GM04503 (cell line): Measurements from ENCODE around the gene TOM1.

ENCODE experiments used
- DNase-seq: peaks from one replicate; pipeline ENCODE4 v3.0.0-alpha.2; 2012; ENCODE audit warnings: low read depth

TOM1 gene

GRCh38 chr22:35345808-35346505 is 46.3 kb downstream of the TOM1 start:
- DNase-seq = no peak

GRCh38 chr22:35346596-35347220 is 47.0 kb downstream of the TOM1 start:
- no peak for DNase-seq

- no peak for DNase-seq
These were observed 47.8 kb downstream of the TOM1 start for GRCh38 chr22:35347462-35347861.

GRCh38 chr22:35348026-35348590 is 48.4 kb downstream of the TOM1 start:
- no peak for DNase-seq

GRCh38 chr22:35348703-35349102 is 49.0 kb downstream of the TOM1 start:
- no peak for DNase-seq

DNA sequence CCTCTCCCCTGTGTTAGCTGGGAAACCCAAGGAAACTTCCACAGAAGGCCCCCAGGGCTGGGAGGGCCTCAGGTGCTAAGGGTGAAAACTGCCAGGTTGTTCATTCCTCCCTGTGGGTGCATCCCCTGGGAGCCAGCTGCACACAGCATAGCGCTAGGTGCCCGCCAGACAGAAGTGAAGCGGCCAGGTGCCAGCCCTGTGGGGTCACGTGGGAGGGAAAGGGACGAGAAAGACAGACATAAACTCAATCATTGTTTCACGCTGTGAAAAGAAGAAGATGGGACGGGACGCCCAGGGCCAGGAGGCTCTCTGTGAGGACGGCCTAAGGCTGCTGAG is 49.6 kb downstream of the TOM1 start:
- DNase-seq = no peak

GRCh38 chr22:35349704-35350538 is 50.2 kb downstream of the TOM1 start:
- no peak for DNase-seq

GRCh38 chr22:35350539-35351503 is 51.1 kb downstream of the TOM1 start:
- peak; percentile 51 for DNase-seq

GRCh38 chr22:35352214-35353111 is 52.8 kb downstream of the TOM1 start:
- DNase-seq = no peak

GRCh38 chr22:35353318-35353717 is 53.6 kb downstream of the TOM1 start:
- DNase-seq = no peak

DNA sequence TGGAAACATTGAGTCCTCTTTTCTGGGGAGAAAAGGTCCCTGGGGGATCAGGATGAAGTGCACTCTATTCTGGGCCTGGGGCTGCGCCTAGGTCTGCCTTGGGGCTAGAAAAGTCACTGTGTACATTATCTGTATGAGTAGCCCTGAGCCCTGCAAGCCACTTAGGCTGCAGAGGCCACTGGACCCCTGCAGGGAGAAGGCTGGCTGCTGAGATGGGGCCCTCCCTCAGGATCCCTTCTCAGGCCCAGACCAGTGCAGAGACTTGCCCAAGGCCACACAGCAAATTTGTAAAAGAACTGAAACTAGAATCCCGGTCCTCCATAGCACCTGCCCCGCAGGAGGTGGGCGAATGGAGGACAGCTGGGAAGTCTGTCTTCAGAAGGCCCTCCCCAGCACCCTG is 54.4 kb downstream of the TOM1 start:
- no peak for DNase-seq

- DNase-seq = no peak
These were observed 58.4 kb downstream of the TOM1 start for GRCh38 chr22:35357883-35358621.

GRCh38 chr22:35359380-35360065 is 59.8 kb downstream of the TOM1 start:
- DNase-seq = no peak

DNA sequence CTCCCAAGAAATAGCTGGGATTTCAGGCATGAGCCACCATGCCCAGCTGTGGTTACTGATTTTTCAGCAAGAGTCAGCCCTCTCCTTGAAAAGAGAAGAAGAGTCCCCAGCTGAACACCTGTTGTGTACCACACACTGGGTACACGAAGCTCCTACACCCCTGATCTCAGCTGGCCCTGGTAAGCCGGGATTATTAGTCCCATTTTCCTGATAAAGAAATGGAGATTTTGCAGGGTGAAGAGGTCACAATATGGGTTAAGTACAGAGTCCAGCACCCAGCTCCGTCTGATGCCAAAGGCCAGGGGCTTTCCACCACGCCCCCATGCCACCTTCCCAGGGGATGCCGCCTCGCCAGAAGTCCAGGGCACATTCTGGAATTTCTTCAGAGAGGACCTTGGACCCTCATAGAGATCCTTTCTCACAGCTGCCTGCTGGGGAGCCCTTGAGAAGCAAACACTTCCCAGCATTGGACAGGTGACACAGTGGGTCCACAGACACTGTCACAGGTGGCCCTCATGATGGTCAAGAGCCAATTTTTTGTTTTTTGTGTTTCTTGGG is 61.4 kb downstream of the TOM1 start:
- no peak for DNase-seq

DNA sequence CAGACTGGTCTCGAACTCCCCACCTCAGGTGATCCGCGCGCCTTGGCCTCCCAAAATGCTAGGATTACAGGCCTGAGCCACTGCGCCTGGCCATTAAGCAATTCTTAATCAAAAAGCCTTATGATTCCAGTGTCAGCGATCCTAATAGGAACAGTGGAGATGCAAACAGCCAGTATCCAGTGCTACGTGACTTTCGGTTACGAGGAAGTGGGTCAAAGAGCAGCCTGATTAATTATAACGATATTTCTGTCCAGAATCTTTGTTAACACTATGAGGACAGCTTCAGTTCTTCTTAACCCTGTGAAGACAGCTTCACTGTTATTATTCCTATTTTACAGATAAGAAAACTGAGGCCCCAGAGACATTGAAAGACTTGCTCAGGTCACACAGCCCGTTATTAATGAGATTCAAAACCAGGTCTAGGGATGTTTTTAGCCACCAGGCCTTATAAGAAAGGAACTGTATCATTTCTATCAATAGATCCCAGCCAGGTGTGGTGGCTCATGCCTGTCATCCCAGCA is 63.9 kb downstream of the TOM1 start:
- DNase-seq = no peak

DNA sequence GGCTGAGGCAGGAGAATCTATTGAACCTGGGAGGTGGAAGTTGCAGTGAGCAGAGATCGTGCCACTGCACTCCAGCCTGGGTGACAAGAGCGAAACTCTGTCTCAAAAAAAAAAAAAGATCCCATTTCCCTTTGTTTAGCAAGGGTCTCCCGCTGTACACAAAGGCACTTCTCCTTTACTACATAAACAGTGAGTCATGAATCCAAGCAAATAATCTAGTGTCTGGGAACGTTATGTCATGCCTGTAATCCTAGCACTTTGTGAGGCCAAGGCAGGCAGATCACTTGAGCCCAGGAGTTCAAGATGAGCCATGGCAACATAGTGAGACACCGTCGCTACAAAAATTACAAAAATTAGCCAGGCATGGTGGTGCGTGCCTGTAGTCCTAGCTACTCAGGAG is 64.5 kb downstream of the TOM1 start:
- peak; percentile 40 for DNase-seq

GRCh38 chr22:35367331-35367886 is 67.7 kb downstream of the TOM1 start:
- no peak for DNase-seq

GRCh38 chr22:35368386-35368785 is 68.7 kb downstream of the TOM1 start:
- DNase-seq = no peak
